ENCODE data around the gene LPIN3.

GRCh38 chr20:41362748-41363140, 22.1 kb downstream of the LPIN3 start:
- TF ChIP-seq, protein P1, sequence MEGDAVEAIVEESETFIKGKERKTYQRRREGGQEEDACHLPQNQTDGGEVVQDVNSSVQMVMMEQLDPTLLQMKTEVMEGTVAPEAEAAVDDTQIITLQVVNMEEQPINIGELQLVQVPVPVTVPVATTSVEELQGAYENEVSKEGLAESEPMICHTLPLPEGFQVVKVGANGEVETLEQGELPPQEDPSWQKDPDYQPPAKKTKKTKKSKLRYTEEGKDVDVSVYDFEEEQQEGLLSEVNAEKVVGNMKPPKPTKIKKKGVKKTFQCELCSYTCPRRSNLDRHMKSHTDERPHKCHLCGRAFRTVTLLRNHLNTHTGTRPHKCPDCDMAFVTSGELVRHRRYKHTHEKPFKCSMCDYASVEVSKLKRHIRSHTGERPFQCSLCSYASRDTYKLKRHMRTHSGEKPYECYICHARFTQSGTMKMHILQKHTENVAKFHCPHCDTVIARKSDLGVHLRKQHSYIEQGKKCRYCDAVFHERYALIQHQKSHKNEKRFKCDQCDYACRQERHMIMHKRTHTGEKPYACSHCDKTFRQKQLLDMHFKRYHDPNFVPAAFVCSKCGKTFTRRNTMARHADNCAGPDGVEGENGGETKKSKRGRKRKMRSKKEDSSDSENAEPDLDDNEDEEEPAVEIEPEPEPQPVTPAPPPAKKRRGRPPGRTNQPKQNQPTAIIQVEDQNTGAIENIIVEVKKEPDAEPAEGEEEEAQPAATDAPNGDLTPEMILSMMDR (IDR thresholded peaks at IDR 0.05): no peak
- TF ChIP-seq POLR2A (IDR thresholded peaks at IDR 0.05): no peak
- no peak for TF ChIP-seq EP300 (IDR thresholded peaks at IDR 0.05)
- no peak for TF ChIP-seq POLR2AphosphoS5 (IDR thresholded peaks at IDR 0.05)
